GM18507 (cell line): ENCODE data around the gene PRRC1.

Experiments used
- DNase-seq: peaks from one replicate; pipeline ENCODE4 v3.0.0; 2011; ENCODE audit warnings: low read depth; ENCODE audit not compliant: insufficient read length; ENCODE audit errors: extremely low spot score
- FAIRE-seq: peaks from 2 replicates; lab custom pipeline; 2011; peaks lifted over from hg19 to GRCh38; lab: Jason Lieb, UNC

PRRC1 gene

GRCh38 chr5:127572930-127573329, 55.5 kb downstream of the PRRC1 start:
- DNase-seq (no peak), FAIRE-seq (peak; percentile 80)

- DNase-seq (no peak), FAIRE-seq (no peak)
Observed at GRCh38 chr5:127574852-127575679, 57.6 kb downstream of the PRRC1 start.

- peak; percentile 15 for FAIRE-seq
- no peak for DNase-seq
Observed at GRCh38 chr5:127577458-127577857, 60.0 kb downstream of the PRRC1 start.

GRCh38 chr5:127580731-127581130, 63.3 kb downstream of the PRRC1 start:
- no peak for FAIRE-seq
- DNase-seq: no peak

GRCh38 chr5:127581450-127581849, 64.0 kb downstream of the PRRC1 start:
- no peak for FAIRE-seq

GRCh38 chr5:127582773-127583370, 65.4 kb downstream of the PRRC1 start:
- DNase-seq (no peak), FAIRE-seq (peak; percentile 59)

More at GRCh38 chr5:127581450-127581849, 64.0 kb downstream of the PRRC1 start:
- DNase-seq: no peak

- FAIRE-seq (no peak), DNase-seq (no peak)
Observed at GRCh38 chr5:127583866-127584265, 66.4 kb downstream of the PRRC1 start.

GRCh38 chr5:127585661-127586060, 68.2 kb downstream of the PRRC1 start:
- FAIRE-seq (no peak), DNase-seq (no peak)

- FAIRE-seq (peak; percentile 98), DNase-seq (no peak)
Observed at GRCh38 chr5:127586066-127586770, 68.8 kb downstream of the PRRC1 start.

GRCh38 chr5:127586811-127587210, 69.4 kb downstream of the PRRC1 start:
- FAIRE-seq: no peak
- DNase-seq: no peak

GRCh38 chr5:127587246-127587917, 69.9 kb downstream of the PRRC1 start:
- no peak for DNase-seq
- FAIRE-seq: peak; percentile 67

GRCh38 chr5:127588368-127588767, 70.9 kb downstream of the PRRC1 start:
- DNase-seq (no peak), FAIRE-seq (no peak)

- no peak for DNase-seq
- no peak for FAIRE-seq
Observed at GRCh38 chr5:127589309-127590030, 72.0 kb downstream of the PRRC1 start.

GRCh38 chr5:127590156-127590722, 72.8 kb downstream of the PRRC1 start:
- DNase-seq (no peak), FAIRE-seq (peak; percentile 89)

- DNase-seq (no peak), FAIRE-seq (no peak)
Observed at GRCh38 chr5:127595484-127596368, 78.3 kb downstream of the PRRC1 start.

- no peak for DNase-seq
- no peak for FAIRE-seq
Observed at GRCh38 chr5:127596501-127596900, 79.1 kb downstream of the PRRC1 start.

GRCh38 chr5:127599320-127599719, 81.9 kb downstream of the PRRC1 start:
- no peak for FAIRE-seq
- no peak for DNase-seq

GRCh38 chr5:127599847-127600246, 82.4 kb downstream of the PRRC1 start:
- FAIRE-seq (no peak), DNase-seq (no peak)
